KMS-11 (cell line): ENCODE measurements around the gene HOXC13.

Source experiments
- H2AFZ ChIP-seq: fragments of 200-600 bp; sonication (generic); 2 replicates; pipeline ENCODE4 v1.6.1; 2016; ENCODE audit warnings: antibody characterized with exemption, mixed run types, low read depth
- H3K27ac ChIP-seq: fragments of 200-600 bp; sonication (generic); 2 replicates; pipeline ENCODE4 v1.6.1; 2016; ENCODE audit warnings: mild to moderate bottlenecking, mixed run types
- H3K27me3 ChIP-seq: fragments of 200-600 bp; sonication (generic); 2 replicates; pipeline ENCODE4 v1.6.1; 2017; ENCODE audit warnings: mild to moderate bottlenecking, low read depth, mixed run types, moderate library complexity; ENCODE audit not compliant: insufficient read depth
- H3K36me3 ChIP-seq: fragments of 200-600 bp; sonication (generic); 2 replicates; pipeline ENCODE4 v1.6.1; 2017; ENCODE audit warnings: mild to moderate bottlenecking, mixed run types; ENCODE audit not compliant: insufficient read depth
- H3K4me1 ChIP-seq: fragments of 200-600 bp; sonication (generic); 2 replicates; pipeline ENCODE4 v1.6.1; 2016; ENCODE audit warnings: mild to moderate bottlenecking, low read depth, mixed run types; ENCODE audit not compliant: poor library complexity, severe bottlenecking
- H3K4me2 ChIP-seq: fragments of 200-600 bp; sonication (generic); 2 replicates; pipeline ENCODE4 v1.7.0; 2016; ENCODE audit warnings: mild to moderate bottlenecking, mixed run types
- H3K4me3 ChIP-seq: fragments of 200-600 bp; sonication (generic); IDR thresholded peaks from 2 replicates; pipeline ENCODE4 v1.6.1; 2017; ENCODE audit warnings: low read depth, low read length, mixed read lengths; ENCODE audit not compliant: insufficient read depth
- H3K79me2 ChIP-seq: fragments of 200-600 bp; sonication (generic); 2 replicates; pipeline ENCODE4 v1.6.1; 2016; ENCODE audit warnings: low read depth, mixed run types; ENCODE audit not compliant: insufficient read depth
- H3K9ac ChIP-seq: fragments of 200-600 bp; sonication (generic); 2 replicates; pipeline ENCODE4 v1.6.1; 2016; ENCODE audit warnings: mild to moderate bottlenecking, mixed run types
- H4K20me1 ChIP-seq: fragments of 200-600 bp; sonication (generic); 2 replicates; pipeline ENCODE4 v1.6.1; 2016; ENCODE audit warnings: mild to moderate bottlenecking, mixed run types; ENCODE audit not compliant: insufficient read depth
- CTCF ChIP-seq: fragments of 200-600 bp; sonication (generic); conservative IDR thresholded peaks from 2 replicates; pipeline ENCODE4 v1.6.1; 2017; ENCODE audit warnings: low read depth, mild to moderate bottlenecking, antibody characterized with exemption, low read length, moderate library complexity, mixed read lengths

Gene HOXC13

GRCh38 chr12:53994009-53994263 is 55.3 kb downstream of the HOXC13 start:
- no peak overlapping the region for H3K4me3 ChIP-seq
- H3K27ac ChIP-seq = no peak overlapping the region
- no peak overlapping the region for H3K4me2 ChIP-seq
- H2AFZ ChIP-seq = no peak overlapping the region
- TF ChIP-seq CTCF = no peak
- no peaks in the 10 kb centered on the region for H3K79me2 ChIP-seq
- peaks cover 100% of the 10 kb centered on the region for H3K27me3 ChIP-seq
- no peaks in the 10 kb centered on the region for H3K36me3 ChIP-seq
- H4K20me1 ChIP-seq = no peaks in the 10 kb centered on the region
- peaks cover 45% of the 10 kb centered on the region for H3K4me1 ChIP-seq
- H3K9ac ChIP-seq = no peak overlapping the region

GRCh38 chr12:53994264-53995001 is 55.8 kb downstream of the HOXC13 start:
- H2AFZ ChIP-seq = no peak overlapping the region

GRCh38 chr12:53995002-53995377 is 56.4 kb downstream of the HOXC13 start:
- Histone ChIP-seq H3K4me1 (peaks cover 35% of the 10 kb centered on the region), H4K20me1 (no peaks in the 10 kb centered on the region), H3K27me3 (peaks cover 100% of the 10 kb centered on the region), H3K27ac (no peak overlapping the region), H3K4me3 (peak overlapping the region; percentile 27), H3K9ac (no peak overlapping the region), H3K36me3 (no peaks in the 10 kb centered on the region), H3K4me2 (peak overlapping the region; percentile 98), H3K79me2 (no peaks in the 10 kb centered on the region), H2AFZ (peak overlapping the region; percentile 97)
- TF ChIP-seq CTCF = no peak

More at GRCh38 chr12:53994264-53995001, 55.8 kb downstream of the HOXC13 start:
- no peak for TF ChIP-seq CTCF
- Histone ChIP-seq H3K79me2 (no peaks in the 10 kb centered on the region), H3K4me2 (no peak overlapping the region; the same call in 1 of the 2 replicates), H3K4me3 (no peak overlapping the region), H3K36me3 (no peaks in the 10 kb centered on the region), H3K4me1 (peaks cover 40% of the 10 kb centered on the region), H3K9ac (no peak overlapping the region), H4K20me1 (no peaks in the 10 kb centered on the region), H3K27me3 (peaks cover 100% of the 10 kb centered on the region), H3K27ac (no peak overlapping the region)

GRCh38 chr12:53995378-53996239 is 57.0 kb downstream of the HOXC13 start:
- Histone ChIP-seq H2AFZ (peak overlapping the region; percentile 97), H3K36me3 (no peaks in the 10 kb centered on the region), H3K27me3 (peaks cover 100% of the 10 kb centered on the region), H3K4me1 (peaks cover 35% of the 10 kb centered on the region), H3K4me2 (peak overlapping the region; percentile 98), H3K4me3 (peak overlapping the region; percentile 27), H3K27ac (no peak overlapping the region), H4K20me1 (no peaks in the 10 kb centered on the region), H3K9ac (peak overlapping the region; percentile 44), H3K79me2 (no peaks in the 10 kb centered on the region)
- TF ChIP-seq CTCF = peak; percentile 13; the same call in 1 of the 2 replicates
